GM12878 (cell line): ENCODE measurements around the gene CERT1. TPM values are rescaled to one million over a fixed set of nuclear protein-coding genes. Genes with fewer than 3 reads are reported as not detected.

Experiments used
- ATAC-seq: fragments of 200-7000 bp; cut with Tn5 transposase; 3 replicates; pipeline ENCODE4 v1.9.1; 2020; ENCODE audit warnings: mild to moderate bottlenecking, moderate library complexity
- BruUV-seq: library from RNA; stranded (reverse); fragments of 400-500 nt; replicated peaks from 2 replicates; lab custom pipeline; 2021; lab: Mats Ljungman, UMichigan
- CTCF ChIA-PET: fragments of 300-600 bp; sonication (Branson Sonifier 250); formaldehyde crosslinking; extraction: SDS; loops from one replicate; lab custom pipeline; 2021; ENCODE audit warnings: inconsistent platforms; lab: Yijun Ruan, JAX
- POLR2A ChIA-PET: fragments of 350-600 bp; formaldehyde crosslinking; extraction: SDS; loops from one replicate; lab custom pipeline; 2021; ENCODE audit warnings: inconsistent platforms; lab: Charles Lee
- RAD21 ChIA-PET: fragments of 300-600 bp; sonication (Branson Sonifier 250); formaldehyde crosslinking; loops from one replicate; lab custom pipeline; 2023; ENCODE audit warnings: antibody characterized with exemption; ENCODE audit not compliant: unreplicated experiment; lab: Charles Lee
- SMC1A ChIA-PET: fragments of 300-600 bp; sonication (Branson Sonifier 250); formaldehyde crosslinking; loops from one replicate; lab custom pipeline; 2023; ENCODE audit not compliant: unreplicated experiment, uncharacterized antibody; lab: Charles Lee
- DNase-seq: peaks from one replicate; pipeline ENCODE4 v3.0.0-alpha.2; 2011; ENCODE audit warnings: low read depth, low spot score
- FAIRE-seq: peaks from 3 replicates; lab custom pipeline; 2011; peaks lifted over from hg19 to GRCh38; lab: Jason Lieb, UNC
- H2AFZ ChIP-seq: 2 replicates; pipeline ENCODE4 v1.6.0; 2011; ENCODE audit warnings: low read depth, low read length, control low read depth; ENCODE audit not compliant: control insufficient read depth
- H3K27ac ChIP-seq: 2 replicates; pipeline ENCODE4 v1.5.1; 2011; ENCODE audit warnings: control low read depth; ENCODE audit not compliant: control insufficient read depth, insufficient read depth
- H3K27me3 ChIP-seq, 2 experiments: replicated peaks in 1 of 2; 2 replicates each; pipeline versions ENCODE4 v1.6.0 to v1.6.1; 2011; ENCODE audit warnings: low read length in 1 of 2; ENCODE audit not compliant: control insufficient read depth in 2 of 2, insufficient read depth in 2 of 2
- H3K36me3 ChIP-seq, 2 experiments: 2 replicates each; pipeline ENCODE4 v1.5.1; 2011; ENCODE audit warnings: low read length in 1 of 2; ENCODE audit not compliant: control insufficient read depth in 2 of 2, insufficient read depth in 2 of 2
- H3K4me1 ChIP-seq: 2 replicates; pipeline ENCODE4 v1.6.1; 2011; ENCODE audit warnings: mild to moderate bottlenecking, low read length, moderate library complexity, mixed read lengths; ENCODE audit not compliant: control insufficient read depth, insufficient read depth
- H3K4me2 ChIP-seq: 2 replicates; pipeline ENCODE4 v1.6.0; 2011; ENCODE audit warnings: control low read depth; ENCODE audit not compliant: control insufficient read depth, insufficient read depth
- H3K4me3 ChIP-seq: fragments of 200-600 bp; sonication (generic); 2 replicates; pipeline ENCODE4 v1.5.1; 2016
- H3K79me2 ChIP-seq: 2 replicates; pipeline ENCODE4 v1.6.0; 2011; ENCODE audit warnings: low read length; ENCODE audit not compliant: control insufficient read depth, insufficient read depth
- H3K9ac ChIP-seq: 2 replicates; pipeline ENCODE4 v1.8.0; 2011; ENCODE audit warnings: low read length, control low read depth, mixed read lengths; ENCODE audit not compliant: control insufficient read depth, insufficient read depth
- H3K9me3 ChIP-seq: replicated peaks from 3 replicates; pipeline ENCODE4 v1.5.1; 2011; ENCODE audit warnings: mild to moderate bottlenecking, low read length; ENCODE audit not compliant: control insufficient read depth, insufficient read depth
- H4K20me1 ChIP-seq: 2 replicates; pipeline ENCODE4 v1.6.0; 2011; ENCODE audit not compliant: control insufficient read depth, insufficient read depth
- BCL11A ChIP-seq: IDR thresholded peaks from 2 replicates; pipeline ENCODE4 v1.6.1; 2011; ENCODE audit warnings: low read depth, low read length
- BCL3 ChIP-seq: IDR thresholded peaks from 2 replicates; pipeline ENCODE4 v1.6.1; 2011; ENCODE audit warnings: borderline replicate concordance, low read depth, mild to moderate bottlenecking, moderate library complexity, low read length; ENCODE audit not compliant: insufficient read depth, poor library complexity, severe bottlenecking
- CBX3 ChIP-seq: fragments of 200-600 bp; sonication (generic); IDR thresholded peaks from 2 replicates; pipeline ENCODE4 v1.6.1; 2016; ENCODE audit warnings: low read depth, borderline replicate concordance
- DPF2 ChIP-seq: fragments of 450-650 bp; IDR thresholded peaks from 2 replicates; pipeline ENCODE4 v1.6.1; 2017; ENCODE audit warnings: mild to moderate bottlenecking
- GATAD2B ChIP-seq: fragments of 450-650 bp; conservative IDR thresholded peaks from 2 replicates; pipeline ENCODE4 v1.6.1; 2017; ENCODE audit warnings: low read depth, mild to moderate bottlenecking, moderate library complexity
- LARP7 ChIP-seq: fragments of 450-650 bp; IDR thresholded peaks from 2 replicates; pipeline ENCODE4 v1.6.1; 2017; ENCODE audit warnings: mild to moderate bottlenecking
- NKRF ChIP-seq: fragments of 450-650 bp; conservative IDR thresholded peaks from 2 replicates; pipeline ENCODE4 v1.6.1; 2017; ENCODE audit warnings: mild to moderate bottlenecking, moderate library complexity
- NR2F1 ChIP-seq: fragments of 450-650 bp; conservative IDR thresholded peaks from 2 replicates; pipeline ENCODE4 v1.6.1; 2017; ENCODE audit warnings: mild to moderate bottlenecking
- RELB ChIP-seq: fragments of 450-650 bp; IDR thresholded peaks from 2 replicates; pipeline ENCODE4 v1.6.1; 2017; ENCODE audit warnings: low read depth, mild to moderate bottlenecking, moderate library complexity
- SMAD5 ChIP-seq: IDR thresholded peaks from 2 replicates; pipeline ENCODE4 v1.6.1; 2016; ENCODE audit warnings: antibody characterized with exemption, low read depth
- SMARCA5 ChIP-seq: fragments of 450-650 bp; IDR thresholded peaks from 2 replicates; pipeline ENCODE4 v1.6.1; 2017; ENCODE audit warnings: mild to moderate bottlenecking
- SP1 ChIP-seq: IDR thresholded peaks from one replicate; pipeline ENCODE4 v1.6.1; 2011; ENCODE audit warnings: low read depth, low read length
- SPI1 ChIP-seq: IDR thresholded peaks from 2 replicates; pipeline ENCODE4 v1.6.1; 2011; ENCODE audit warnings: low read depth, mild to moderate bottlenecking, low read length, moderate library complexity, borderline replicate concordance; ENCODE audit not compliant: insufficient read depth
- WGBS: methylation state at CpG from one replicate; pipeline ENCODE4 v1.1.6; 2016; ENCODE audit warnings: low lambda C conversion rate; ENCODE audit not compliant: insufficient replicate concordance, insufficient coverage; ENCODE audit errors: missing lambda C conversion rate; 5-methylcytosine and 5-hydroxymethylcytosine counted together
- in situ Hi-C: fragments of 300-500 bp; cut with MboI; formaldehyde crosslinking; loops from 9 replicates; pipeline ENCODE4 v1.14.3; 2018; ENCODE audit warnings: mixed read lengths
- intact Hi-C: fragments of 100-400 bp; cut with micrococcal nuclease; formaldehyde crosslinking; loops from one replicate; pipeline ENCODE4 v1.14.2; 2022; ENCODE audit not compliant: unreplicated experiment
- polyA plus RNA-seq, 11 experiments: library from polyadenylated mRNA; depleted of rRNA in 4 of 11; unstranded in 6 of 11; stranded (reverse) in 5 of 11; fragments of >200 nt; fragmentation: Nextera tagmentation in 4 of 11; fragmentation: Illumina TruSeq in 1 of 11; extraction: Ambion mirVana in 4 of 11; extraction: Trizol in 1 of 11; gene quantifications; 1 replicate in 1 of 11; 2 replicates in 10 of 11; pipeline versions ENCODE4 v1.2.1 to v1.2.3, GENCODE V29; 2011 to 2016; ENCODE audit warnings: inconsistent platforms in 2 of 11, missing spikeins in 2 of 11, low read depth in 1 of 11
- total RNA-seq, 4 experiments: library from RNA; depleted of rRNA in 3 of 4; stranded (reverse); fragments of >200 nt in 3 of 4; fragmentation: Illumina TruSeq in 1 of 4; extraction: Trizol in 1 of 4; gene quantifications; 2 replicates each; pipeline versions ENCODE4 v1.2.1 to v1.2.3, GENCODE V29; 2013 to 2021

The CERT1 gene
- total and polyA plus RNA-seq, 10 of the 15 experiments (the other 5 are each of a cell fraction or from before 2014, with no cell fraction given) = 7.7 to 36.7 (median 25.6) TPM

GRCh38 chr5:75338408-75338807 lies 173.0 kb downstream of the CERT1 start (continued):
- TF ChIP-seq RELB = no peak
- no peak for TF ChIP-seq BCL3

- Histone ChIP-seq H3K4me2 (peak overlapping the region; percentile 77), H3K36me3 (peaks cover 0 to 6% of the 10 kb centered on the region in 2 experiments; a peak in 1 of 4 replicates), H3K9me3 (no peaks in the 10 kb centered on the region), H3K4me1 (peaks cover 6% of the 10 kb centered on the region; the same call in 1 of the 2 replicates), H3K27me3 (no peaks in the 10 kb centered on the region), H3K9ac (peak overlapping the region; percentile 90), H3K4me3 (peak overlapping the region; percentile 91), H2AFZ (peak overlapping the region; percentile 52), H3K27ac (peak overlapping the region; percentile 82), H4K20me1 (peaks cover 4% of the 10 kb centered on the region; the same call in 1 of the 2 replicates), H3K79me2 (peaks cover 52% of the 10 kb centered on the region)
- in situ Hi-C loops (no loop called here), intact Hi-C loops (loop anchor here (5.0 kb wide), 2 partner anchors 175 to 240 kb away; partner anchors contain the start of genes CERT1 and POLK)
- ChIA-PET POLR2A (interaction anchor here (0.6 to 1.9 kb wide), 13 partner anchors 13 to 379 kb away, joined by 3 to 16 read pairs (median 4); partner anchors contain the start of genes ANKRD31 and POC5), CTCF (interaction anchor here (0.6 to 1.4 kb wide), 12 partner anchors 18 to 343 kb away, joined by 3 to 9 read pairs (median 3); partner anchors contain the start of gene ANKRD31), RAD21 (interaction anchor here (0.8 to 1.7 kb wide), 19 partner anchors 10 to 380 kb away, joined by 3 to 28 read pairs (median 4); partner anchors contain the start of gene ANKRD31), SMC1A (interaction anchor here (0.8 to 3.6 kb wide), 9 partner anchors 14 to 402 kb away, joined by 3 to 24 read pairs (median 4); partner anchors contain the start of gene ANKRD31)
- FAIRE-seq (no peak), ATAC-seq (peak; percentile 14), DNase-seq (no peak)
- WGBS = under 1% methylated on average over 49 of the region's 50 CpGs
- TF ChIP-seq NR2F1 (peak; percentile 54), NKRF (peak; percentile 78), GATAD2B (peak; percentile 42; the same call in 1 of the 2 replicates), SMAD5 (no peak), SP1 (no peak), BCL11A (no peak), CBX3 (no peak), DPF2 (peak; percentile 29; the same call in 1 of the 2 replicates), SMARCA5 (0 out of 2 replicates have a peak, but pooled peaks have one; percentile 57), SPI1 (no peak), LARP7 (peak; percentile 73; the same call in 1 of the 2 replicates)
- no TSS peak for BruUV-seq
These were observed 173.9 kb downstream of the CERT1 start for GRCh38 chr5:75337366-75338021.
